Heart right ventricle (tissue), 16 donors: ENCODE data around the gene STARD10. TPM values are rescaled to one million over a fixed set of nuclear protein-coding genes. Genes with fewer than 3 reads are reported as not detected.
A peak's percentile ranks its signal among the peaks of the same experiment; 100 is the strongest.

ENCODE experiments used
- ATAC-seq, 8 donors: fragments of 200-7000 bp; cut with Tn5 transposase; one replicate each; pipeline ENCODE4 v1.9.1; 2020; ENCODE audit warnings: mild to moderate bottlenecking in 8 of 8, moderate library complexity in 8 of 8, moderate number of reproducible peaks in 1 of 8
- DNase-seq, 2 donors: peaks; one replicate each; pipeline ENCODE4 v3.0.0-alpha.2; 2020
- H3K27ac ChIP-seq, 10 donors: fragments of 200-600 bp; sonication (generic) in 2 of 10; one replicate each; pipeline versions ENCODE4 v1.5.0 to v1.8.0; 2020 to 2022; ENCODE audit warnings: mild to moderate bottlenecking in 3 of 10
- H3K27me3 ChIP-seq, 7 donors: fragments of 200-600 bp; one replicate each; pipeline ENCODE4 v1.8.0; 2021 to 2022; ENCODE audit warnings: mild to moderate bottlenecking in 2 of 7
- H3K36me3 ChIP-seq, 9 donors: fragments of 200-600 bp; sonication (generic) in 1 of 9; one replicate each; pipeline versions ENCODE4 v1.5.0 to v1.8.0; 2020 to 2022; ENCODE audit warnings: mild to moderate bottlenecking in 2 of 9
- H3K4me1 ChIP-seq, 9 donors: fragments of 200-600 bp; sonication (generic) in 1 of 9; one replicate each; pipeline versions ENCODE4 v1.5.0 to v1.8.0; 2020 to 2022; ENCODE audit warnings: mild to moderate bottlenecking in 4 of 9
- H3K4me3 ChIP-seq, 10 donors: fragments of 200-600 bp; sonication (generic) in 2 of 10; one replicate each; pipeline versions ENCODE4 v1.5.0 to v1.8.0; 2020 to 2022; ENCODE audit warnings: mild to moderate bottlenecking in 7 of 10, moderate library complexity in 2 of 10
- H3K9me3 ChIP-seq, 11 donors: fragments of 200-600 bp in 10 of 11; sonication (generic) in 2 of 11; one replicate each; pipeline versions ENCODE4 v1.5.0 to v1.8.0; 2013 to 2022; ENCODE audit warnings: mild to moderate bottlenecking in 2 of 11, control low read depth in 1 of 11, moderate library complexity in 1 of 11
- WGBS, 2 donors: extraction: QIAGEN DNeasy Blood & Tissue Kit; methylation state at CpG; one replicate each; pipeline ENCODE4 v1.1.7; 2013; ENCODE audit warnings: inconsistent platforms in 1 of 2; 5-methylcytosine and 5-hydroxymethylcytosine counted together
- intact Hi-C, 10 donors: fragments of 100-400 bp; cut with DNase I; formaldehyde crosslinking; loops; one replicate each; pipeline versions ENCODE4 v1.11.1 to v1.14.2; 2022
- polyA plus RNA-seq, 2 donors: library from polyadenylated mRNA; stranded (reverse); fragments of 200-250 nt; gene quantifications; one replicate each; pipeline ENCODE4 v1.2.3, GENCODE V29; 2013
- total RNA-seq, 10 donors: library from RNA; stranded (reverse); fragmentation: NEBNext Ultra II Directional in 3 of 10; extraction: Animal tissue kit (Norgen Biotek cat#: 25700) in 3 of 10; gene quantifications; one replicate each; pipeline versions ENCODE4 v1.2.1 to v1.2.4, GENCODE V29; 2021 to 2023
- TF ChIP-seq, protein P1 (sequence below), 9 donors: fragments of 200-600 bp; sonication (generic) in 2 of 9; IDR thresholded peaks; one replicate each; pipeline versions ENCODE4 v1.5.0 to v1.8.0; 2021 to 2022; ENCODE audit warnings: antibody characterized with exemption in 9 of 9, mild to moderate bottlenecking in 5 of 9, moderate library complexity in 1 of 9
- donor health status: Arrhythmogenic right ventricular cardiomyopathy.
- donor health status: ischemic (EF 13 %, LVEDD 7.1; RV severe dilation, severe dysfunction).
- donor health status: healthy with polysubstance abuse.
- donor health status: DM: no; HTN: yes; CAD: no.
- donor health status: DM: no; HTN: no; CAD: no.
- donor health status: ischemic (EF 25% LVEDD 6.9; RV normal size, moderate dysfunction).
- donor health status: ischemic (EF 25% LVEDD 5.7; RV mildly dilated, moderate dysfunction).
- donor health status: healthy.
- donor health status: DM: yes; HTN: yes; CAD: no.
- donor health status: Ischemic cardiomyopathy.
- donor health status: ischemic (EF 35%, LVEDD 5.7; RV mildly dilated, moderate dysfunction).
- donor health status: nonischemic (EF 11% LVEDD 7.7; RV severe dilation, severe dysfunction).
- donor health status: DM: yes; HTN: yes; CAD: no.
- donor health status: PGD.
- donor health status: ischemic (EF 29% LVEDD 5.4; RV normal size, mild dysfunction).
- donor health status: nonischemic (EF 23%, LVEDD 6.1; RV moderate dilation, normal function).

The STARD10 gene
- total and polyA plus RNA-seq, 12 donors: 36.1 to 291 (median 51.3) TPM

DNA sequence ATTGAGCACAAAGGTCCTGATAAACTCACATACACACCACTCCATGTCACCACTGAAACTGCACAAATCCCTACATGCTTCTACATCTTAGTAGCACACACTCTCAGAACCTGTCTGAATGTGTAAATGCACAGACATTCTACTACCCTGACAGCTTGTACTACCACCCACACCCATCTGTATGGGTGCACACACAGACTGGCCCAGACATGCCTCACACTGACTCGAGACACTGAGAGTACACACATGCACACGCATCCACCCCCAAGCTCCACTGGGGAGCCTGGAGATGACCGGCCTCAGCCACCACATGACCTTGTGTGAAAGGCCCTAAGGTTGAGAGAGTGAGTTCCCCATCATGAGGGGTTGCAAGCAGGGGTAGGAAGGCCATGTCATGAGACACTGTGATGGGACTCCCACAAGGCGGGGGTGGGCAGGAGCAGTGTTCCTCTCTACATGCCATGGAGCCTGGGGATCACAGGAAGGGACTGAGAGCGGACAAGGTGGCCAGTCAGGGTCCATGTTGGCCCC is 69.8 kb downstream of the STARD10 start:
- ATAC-seq (no peak), DNase-seq (no peak)
- Histone ChIP-seq H3K27me3 (no peaks in the 10 kb centered on the region), H3K9me3 (no peaks in the 10 kb centered on the region), H3K27ac (peak overlapping the region in 2 of 10 donors; percentile 2 to 99), H3K4me1 (peaks cover 20 to 80% (median 43%) of the 10 kb centered on the region in 9 donors), H3K36me3 (peaks cover 0 to 34% (median 0%) of the 10 kb centered on the region in 9 donors), H3K4me3 (no peak overlapping the region)
- WGBS, 2 donors: 91 to 93% methylated on average over 5 of the region's 5 CpGs
- TF ChIP-seq, protein P1, sequence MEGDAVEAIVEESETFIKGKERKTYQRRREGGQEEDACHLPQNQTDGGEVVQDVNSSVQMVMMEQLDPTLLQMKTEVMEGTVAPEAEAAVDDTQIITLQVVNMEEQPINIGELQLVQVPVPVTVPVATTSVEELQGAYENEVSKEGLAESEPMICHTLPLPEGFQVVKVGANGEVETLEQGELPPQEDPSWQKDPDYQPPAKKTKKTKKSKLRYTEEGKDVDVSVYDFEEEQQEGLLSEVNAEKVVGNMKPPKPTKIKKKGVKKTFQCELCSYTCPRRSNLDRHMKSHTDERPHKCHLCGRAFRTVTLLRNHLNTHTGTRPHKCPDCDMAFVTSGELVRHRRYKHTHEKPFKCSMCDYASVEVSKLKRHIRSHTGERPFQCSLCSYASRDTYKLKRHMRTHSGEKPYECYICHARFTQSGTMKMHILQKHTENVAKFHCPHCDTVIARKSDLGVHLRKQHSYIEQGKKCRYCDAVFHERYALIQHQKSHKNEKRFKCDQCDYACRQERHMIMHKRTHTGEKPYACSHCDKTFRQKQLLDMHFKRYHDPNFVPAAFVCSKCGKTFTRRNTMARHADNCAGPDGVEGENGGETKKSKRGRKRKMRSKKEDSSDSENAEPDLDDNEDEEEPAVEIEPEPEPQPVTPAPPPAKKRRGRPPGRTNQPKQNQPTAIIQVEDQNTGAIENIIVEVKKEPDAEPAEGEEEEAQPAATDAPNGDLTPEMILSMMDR (IDR thresholded peaks at IDR 0.05): no peak
- intact Hi-C loops: loop anchor here in 8 of 10 donors (2.0 to 10.0 kb wide), 9 partner anchors 61 to 561 kb away; partner anchors contain the start of genes ATG16L2 (in 1 of the 8) and STARD10 (in 1 of the 8)

DNA sequence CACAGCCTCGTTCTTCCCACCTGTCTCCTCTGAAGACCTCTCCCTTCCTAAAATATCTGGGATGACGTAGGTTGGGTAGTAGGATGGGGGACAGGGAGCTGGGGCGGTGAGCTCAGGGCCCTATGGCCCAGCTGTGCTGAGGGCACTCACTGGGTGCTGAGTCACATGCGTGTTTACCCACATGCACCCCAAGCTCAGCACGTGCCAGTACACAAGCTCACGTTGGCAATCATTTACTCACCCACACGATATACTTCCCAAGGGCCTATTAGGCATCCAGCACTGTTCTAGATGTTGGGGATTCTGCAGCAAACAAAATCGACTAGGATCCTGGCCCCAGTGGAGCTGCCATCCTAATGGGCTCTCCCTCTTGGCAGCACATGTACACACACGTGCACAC is 70.3 kb downstream of the STARD10 start:
- Histone ChIP-seq H3K4me3 (no peak overlapping the region), H3K9me3 (no peaks in the 10 kb centered on the region), H3K36me3 (peaks cover 0 to 37% (median 0%) of the 10 kb centered on the region in 9 donors), H3K27ac (peak overlapping the region in 2 of 10 donors; percentile 93 to 99), H3K27me3 (no peaks in the 10 kb centered on the region), H3K4me1 (peaks cover 20 to 80% (median 49%) of the 10 kb centered on the region in 9 donors)
- intact Hi-C loops: loop anchor here in 8 of 10 donors (2.0 to 10.0 kb wide), 9 partner anchors 61 to 561 kb away; partner anchors contain the start of genes STARD10 (in 2 of the 8) and ATG16L2 (in 1 of the 8)
- DNase-seq (no peak), ATAC-seq (no peak)
- TF ChIP-seq, protein P1 (IDR thresholded peaks at IDR 0.05): no peak
- 77 to 84% methylated on average over 9 of the region's 9 CpGs for WGBS, 2 donors

DNA sequence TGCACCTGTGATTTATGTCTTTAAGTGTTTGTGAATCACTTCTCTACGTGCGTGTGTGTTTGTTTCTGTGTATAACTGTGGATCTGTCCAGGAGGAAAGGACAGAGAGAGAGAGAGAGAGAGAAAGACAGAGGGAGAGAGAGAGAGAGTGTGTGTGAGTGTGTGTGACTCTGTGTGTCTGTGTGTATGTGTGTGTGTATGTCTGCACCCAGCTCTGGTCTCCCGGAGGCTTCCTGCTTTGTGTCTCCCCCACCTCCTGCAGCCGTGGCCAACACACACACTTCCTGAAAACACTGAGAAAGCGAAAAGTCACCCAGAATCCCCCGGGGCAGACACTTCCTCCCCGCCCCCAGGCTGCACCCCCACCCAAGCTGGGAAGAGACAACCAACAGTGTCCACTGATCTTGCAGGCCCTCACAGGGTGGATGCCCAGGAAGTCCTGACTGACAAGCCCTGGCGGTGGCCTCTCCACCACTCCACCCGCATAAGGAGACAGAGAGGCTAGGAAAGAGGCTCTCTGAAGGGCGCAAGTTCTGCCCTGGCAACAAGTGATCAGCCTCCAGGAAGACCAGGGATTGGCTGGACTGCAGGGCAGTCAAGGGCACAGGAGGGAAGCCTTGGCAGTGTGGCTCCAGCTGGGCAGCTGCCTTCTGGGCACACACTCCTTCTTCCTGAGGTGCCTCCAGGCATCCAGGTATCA is 71.6 kb downstream of the STARD10 start:
- H3K27ac ChIP-seq: peak overlapping the region; percentile 87 to 99 (median 93)
- TF ChIP-seq, protein P1 (IDR thresholded peaks at IDR 0.05): no peak
- no peaks in the 10 kb centered on the region for H3K27me3 ChIP-seq
- peak overlapping the region; percentile 62 to 88 (median 72) for H3K4me3 ChIP-seq
- H3K36me3 ChIP-seq: peaks cover 0 to 49% (median 0%) of the 10 kb centered on the region in 9 donors
- WGBS, 2 donors: 0 to 1% methylated on average over 10 of the region's 10 CpGs
- peaks cover 23 to 84% (median 62%) of the 10 kb centered on the region in 9 donors for H3K4me1 ChIP-seq
- peak; percentile 84 to 94 for DNase-seq
- peak; percentile 76 to 88 (median 82) for ATAC-seq
- intact Hi-C loops: loop anchor here in 8 of 10 donors (1.0 to 10.0 kb wide), 10 partner anchors 63 to 563 kb away; partner anchors contain the start of genes STARD10 (in 2 of the 8) and ATG16L2 (in 1 of the 8)
- H3K9me3 ChIP-seq: no peaks in the 10 kb centered on the region

DNA sequence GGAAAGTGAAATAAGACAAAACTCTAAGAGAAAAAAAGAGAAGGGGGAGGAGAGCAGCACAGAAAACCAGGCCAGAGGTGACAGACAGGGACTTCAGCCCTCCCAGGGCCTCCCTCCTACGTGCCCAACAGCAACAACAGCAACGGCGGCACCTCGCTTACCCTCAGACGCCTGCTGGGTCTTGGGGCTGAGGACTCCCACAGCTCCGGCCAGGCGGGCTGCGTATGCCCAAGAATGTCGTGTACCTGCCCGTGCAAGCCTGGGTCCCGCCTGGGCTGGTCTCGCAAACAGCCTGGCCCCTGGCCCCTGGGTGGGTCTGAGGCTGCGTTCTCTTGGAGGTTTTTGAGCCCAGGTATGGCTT is 72.2 kb downstream of the STARD10 start:
- no peaks in the 10 kb centered on the region for H3K9me3 ChIP-seq
- no peak for DNase-seq
- no peaks in the 10 kb centered on the region for H3K27me3 ChIP-seq
- peak overlapping the region; percentile 87 to 99 (median 93) for H3K27ac ChIP-seq
- peaks cover 0 to 51% (median 0%) of the 10 kb centered on the region in 9 donors for H3K36me3 ChIP-seq
- ATAC-seq: peak in 6 of 8 donors; percentile 10 to 40 (median 32)
- H3K4me1 ChIP-seq: peaks cover 23 to 87% (median 68%) of the 10 kb centered on the region in 9 donors
- TF ChIP-seq, protein P1 (IDR thresholded peaks at IDR 0.05): no peak
- 1% methylated on average over 13 of the region's 13 CpGs for WGBS, 2 donors
- intact Hi-C loops: loop anchor here in 8 of 10 donors (1.0 to 10.0 kb wide), 10 partner anchors 63 to 563 kb away; partner anchors contain the start of genes STARD10 (in 2 of the 8) and ATG16L2 (in 1 of the 8)
- H3K4me3 ChIP-seq: peak overlapping the region; percentile 62 to 88 (median 72)
